Calu3 (cell line): ENCODE results near the gene MID1. TPM values are rescaled to one million over a fixed set of nuclear protein-coding genes. Genes with fewer than 3 reads are reported as not detected.

Experiments
- BruUV-seq: library from RNA; stranded (reverse); fragments of 400-500 nt; replicated peaks from 2 replicates; lab custom pipeline; 2021; lab: Mats Ljungman, UMichigan
- CTCF ChIA-PET: fragments of 300-600 bp; sonication (Branson Sonifier 250); formaldehyde crosslinking; loops from one replicate; lab custom pipeline; 2022; ENCODE audit warnings: antibody characterized with exemption; lab: Charles Lee
- DNase-seq: peaks from one replicate; pipeline ENCODE4 v3.0.0; 2022
- H3K27ac Mint-ChIP-seq: one replicate; pipeline ENCODE4 v1.8.0; 2022; ENCODE audit warnings: mixed read lengths; ENCODE audit not compliant: unreplicated experiment
- H3K27me3 Mint-ChIP-seq: one replicate; pipeline ENCODE4 v1.8.0; 2022; ENCODE audit warnings: mixed read lengths; ENCODE audit not compliant: unreplicated experiment
- H3K36me3 Mint-ChIP-seq: one replicate; pipeline ENCODE4 v1.8.0; 2022; ENCODE audit warnings: mild to moderate bottlenecking, moderate library complexity, mixed read lengths; ENCODE audit not compliant: insufficient read depth, unreplicated experiment
- H3K4me1 Mint-ChIP-seq: one replicate; pipeline ENCODE4 v1.8.0; 2022; ENCODE audit warnings: mild to moderate bottlenecking, low read depth, mixed read lengths; ENCODE audit not compliant: unreplicated experiment
- H3K4me3 Mint-ChIP-seq: one replicate; pipeline ENCODE4 v1.8.0; 2022; ENCODE audit warnings: mild to moderate bottlenecking, low read depth, moderate library complexity, mixed read lengths; ENCODE audit not compliant: unreplicated experiment
- H3K9me3 Mint-ChIP-seq: one replicate; pipeline ENCODE4 v1.8.0; 2022; ENCODE audit warnings: low read depth, mixed read lengths; ENCODE audit not compliant: unreplicated experiment
- CTCF ChIP-seq: fragments of 200-600 bp; IDR thresholded peaks from one replicate; pipeline ENCODE4 v1.8.0; 2022; ENCODE audit warnings: antibody characterized with exemption; ENCODE audit not compliant: unreplicated experiment
- intact Hi-C: fragments of 100-400 bp; cut with micrococcal nuclease; formaldehyde crosslinking; loops from one replicate; pipeline ENCODE4 v1.10.0; 2022; ENCODE audit not compliant: unreplicated experiment
- total RNA-seq: library from RNA; stranded (reverse); gene quantifications from 2 replicates; pipeline ENCODE4 v1.2.3, GENCODE V29; 2022

Gene MID1
- total RNA-seq, 1 experiment from 2014 or later, result 85.6 TPM

- CTCF ChIA-PET, result interaction anchor here (0.6 kb wide), 1 partner anchor 1657 kb away, joined by 4 read pairs; no protein-coding TSS in a partner anchor
- Mint-ChIP-seq H3K4me1 (peaks cover 28% of the 10 kb centered on the region), H3K9me3 (no peaks in the 10 kb centered on the region), H3K36me3 (peaks cover 11% of the 10 kb centered on the region), H3K27ac (no peak overlapping the region), H3K4me3 (no peak overlapping the region), H3K27me3 (no peaks in the 10 kb centered on the region)
- BruUV-seq, result no TSS peak
- DNase-seq, result no peak
- no peak for TF ChIP-seq CTCF
- intact Hi-C loops, result no loop called here
These were observed 9.5 kb upstream of the MID1 start for GRCh38 chrX:10629905-10630304.

GRCh38 chrX:10628906-10629305 is 8.5 kb upstream of the MID1 start:
- no peak overlapping the region for H3K27ac Mint-ChIP-seq
- no peak for DNase-seq
- no TSS peak for BruUV-seq

GRCh38 chrX:10622197-10622596 is 1.8 kb upstream of the MID1 start:
- no peak overlapping the region for H3K27ac Mint-ChIP-seq
- no peaks in the 10 kb centered on the region for H3K9me3 Mint-ChIP-seq
- CTCF ChIA-PET, result no interaction called here
- H3K36me3 Mint-ChIP-seq, result peaks cover 34% of the 10 kb centered on the region
- no TSS peak for BruUV-seq
- peaks cover 19% of the 10 kb centered on the region for H3K4me1 Mint-ChIP-seq
- no peak for TF ChIP-seq CTCF
- no peak overlapping the region for H3K4me3 Mint-ChIP-seq
- no peaks in the 10 kb centered on the region for H3K27me3 Mint-ChIP-seq
- intact Hi-C loops, result no loop called here
- DNase-seq, result no peak

More at GRCh38 chrX:10628906-10629305, 8.5 kb upstream of the MID1 start:
- intact Hi-C loops, result no loop called here
- Mint-ChIP-seq H3K27me3 (no peaks in the 10 kb centered on the region), H3K9me3 (no peaks in the 10 kb centered on the region), H3K4me3 (no peak overlapping the region), H3K4me1 (peaks cover 26% of the 10 kb centered on the region), H3K36me3 (peaks cover 5% of the 10 kb centered on the region)
- CTCF ChIA-PET, result no interaction called here
- TF ChIP-seq CTCF, result no peak

GRCh38 chrX:10619425-10620046 is 849 bp downstream of the MID1 start:
- Mint-ChIP-seq H3K36me3 (peaks cover 47% of the 10 kb centered on the region), H3K9me3 (no peaks in the 10 kb centered on the region), H3K27ac (peak overlapping the region; percentile 89), H3K27me3 (no peaks in the 10 kb centered on the region), H3K4me3 (peak overlapping the region; percentile 89), H3K4me1 (peaks cover 33% of the 10 kb centered on the region)
- BruUV-seq, result TSS peak; percentile 57
- no peak for DNase-seq
- intact Hi-C loops, result loop anchor here (2.0 to 5.0 kb wide), 4 partner anchors 13 to 427 kb away; no protein-coding TSS in a partner anchor
- CTCF ChIA-PET, result interaction anchor here (0.9 to 2.4 kb wide), 3 partner anchors 16 to 54 kb away, joined by 6 to 7 read pairs (median 7); no protein-coding TSS in a partner anchor
- TF ChIP-seq CTCF, result no peak
